Measurements from ENCODE around the gene PCA3.

DNA sequence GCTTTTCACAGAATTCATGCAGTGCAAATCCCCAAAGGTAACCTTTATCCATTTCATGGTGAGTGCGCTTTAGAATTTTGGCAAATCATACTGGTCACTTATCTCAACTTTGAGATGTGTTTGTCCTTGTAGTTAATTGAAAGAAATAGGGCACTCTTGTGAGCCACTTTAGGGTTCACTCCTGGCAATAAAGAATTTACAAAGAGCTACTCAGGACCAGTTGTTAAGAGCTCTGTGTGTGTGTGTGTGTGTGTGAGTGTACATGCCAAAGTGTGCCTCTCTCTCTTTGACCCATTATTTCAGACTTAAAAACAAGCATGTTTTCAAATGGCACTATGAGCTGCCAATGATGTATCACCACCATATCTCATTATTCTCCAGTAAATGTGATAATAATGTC, 21.3 kb downstream of the PCA3 start:
- TF ChIP-seq SIN3A (IDR thresholded peaks at IDR 0.05; ENCODE audit: low read depth, low read length) = no peak
- TF ChIP-seq MTA3 (IDR thresholded peaks at IDR 0.05; ENCODE audit: borderline replicate concordance, low read length) = no peak
- TF ChIP-seq NKRF (conservative IDR thresholded peaks at IDR 0.05) = no peak
- TF ChIP-seq YY1 (IDR thresholded peaks at IDR 0.05; ENCODE audit: low read depth, low read length) = no peak
- no peak for TF ChIP-seq POLR2A (IDR thresholded peaks at IDR 0.05; ENCODE audit: low read depth, low read length)
- TF ChIP-seq, protein P1, sequence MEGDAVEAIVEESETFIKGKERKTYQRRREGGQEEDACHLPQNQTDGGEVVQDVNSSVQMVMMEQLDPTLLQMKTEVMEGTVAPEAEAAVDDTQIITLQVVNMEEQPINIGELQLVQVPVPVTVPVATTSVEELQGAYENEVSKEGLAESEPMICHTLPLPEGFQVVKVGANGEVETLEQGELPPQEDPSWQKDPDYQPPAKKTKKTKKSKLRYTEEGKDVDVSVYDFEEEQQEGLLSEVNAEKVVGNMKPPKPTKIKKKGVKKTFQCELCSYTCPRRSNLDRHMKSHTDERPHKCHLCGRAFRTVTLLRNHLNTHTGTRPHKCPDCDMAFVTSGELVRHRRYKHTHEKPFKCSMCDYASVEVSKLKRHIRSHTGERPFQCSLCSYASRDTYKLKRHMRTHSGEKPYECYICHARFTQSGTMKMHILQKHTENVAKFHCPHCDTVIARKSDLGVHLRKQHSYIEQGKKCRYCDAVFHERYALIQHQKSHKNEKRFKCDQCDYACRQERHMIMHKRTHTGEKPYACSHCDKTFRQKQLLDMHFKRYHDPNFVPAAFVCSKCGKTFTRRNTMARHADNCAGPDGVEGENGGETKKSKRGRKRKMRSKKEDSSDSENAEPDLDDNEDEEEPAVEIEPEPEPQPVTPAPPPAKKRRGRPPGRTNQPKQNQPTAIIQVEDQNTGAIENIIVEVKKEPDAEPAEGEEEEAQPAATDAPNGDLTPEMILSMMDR (IDR thresholded peaks at IDR 0.05 in 2 of 3, conservative IDR thresholded peaks at IDR 0.05 in 1 of 3; ENCODE audit: control insufficient read depth in 2 of 3, extremely low read depth in 1 of 3, insufficient read depth in 1 of 3, low read depth in 3 of 3, low read length in 3 of 3) = no peak
- TF ChIP-seq ZSCAN29 (IDR thresholded peaks at IDR 0.05) = no peak

Measured in GM12878 (cell line).